NCI-H146 (cell line): Measurements from ENCODE around the gene FHIP2A.
"Not testable (repeated sequence)": the region's sequence is repeated elsewhere in the genome, so short reads cannot be mapped to it uniquely, and the experiment has no call there.

ENCODE experiments used
- DNase-seq: peaks from one replicate; lab custom pipeline; 2025; lab: John Stamatoyannopoulos, UW

Gene FHIP2A

GRCh38 chr10:114856544-114857287 lies 35.1 kb downstream of the FHIP2A start:
- DNase-seq = no peak

- not testable (repeated sequence) for DNase-seq
These were observed 35.6 kb downstream of the FHIP2A start for GRCh38 chr10:114857288-114857565.

DNA sequence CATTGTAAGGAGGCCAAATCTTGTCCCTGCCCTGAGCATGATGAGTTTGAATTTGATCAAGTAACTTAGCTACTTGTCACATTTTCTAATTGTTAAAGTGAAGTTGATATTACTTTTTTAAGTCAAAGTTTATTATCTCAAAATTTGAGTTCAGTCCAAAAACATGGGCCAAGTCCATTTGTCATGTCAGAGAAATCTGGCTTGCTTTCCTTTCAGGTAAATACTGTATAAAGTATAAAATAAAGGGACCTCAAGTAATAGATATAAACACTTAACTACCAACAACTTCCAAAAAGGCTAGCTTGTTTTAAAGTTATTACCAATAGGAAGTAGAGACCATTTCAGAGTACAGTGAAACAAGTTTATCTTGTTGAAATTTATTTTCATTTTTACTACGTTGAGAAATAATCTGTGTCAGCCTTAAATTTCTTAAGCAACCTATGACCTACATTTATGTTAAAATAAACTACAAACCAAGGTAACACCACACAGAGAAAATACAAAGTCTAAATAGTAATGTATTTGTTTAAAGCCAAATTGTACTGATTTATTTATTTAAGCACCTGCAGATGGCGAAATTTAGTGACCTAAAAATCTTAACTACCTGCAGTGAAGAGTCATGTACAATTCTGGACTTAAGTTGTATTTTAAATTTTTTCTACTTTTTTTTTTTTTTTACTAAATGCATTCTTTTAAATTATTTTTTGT lies 36.5 kb downstream of the FHIP2A start:
- no peak for DNase-seq

DNA sequence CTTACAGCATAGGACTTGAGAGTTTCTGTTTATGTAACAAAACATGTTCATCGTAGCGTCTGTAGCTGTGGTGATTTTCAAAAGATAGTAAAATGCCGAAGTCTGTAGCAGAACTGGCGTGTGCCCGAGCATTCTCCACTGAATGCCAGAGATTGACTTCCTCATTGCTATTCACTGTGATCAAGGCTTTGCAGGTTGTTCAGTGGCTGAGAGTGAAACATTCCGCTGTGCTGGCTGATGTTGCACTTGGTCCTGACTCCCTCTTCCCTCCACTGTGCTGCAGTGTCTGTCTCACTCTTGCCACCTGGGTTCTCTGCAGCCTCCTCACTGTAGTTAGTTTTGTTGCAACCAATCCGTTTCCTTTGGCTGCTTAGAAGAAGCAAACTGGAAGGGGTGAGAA lies 37.6 kb downstream of the FHIP2A start:
- no peak for DNase-seq

DNA sequence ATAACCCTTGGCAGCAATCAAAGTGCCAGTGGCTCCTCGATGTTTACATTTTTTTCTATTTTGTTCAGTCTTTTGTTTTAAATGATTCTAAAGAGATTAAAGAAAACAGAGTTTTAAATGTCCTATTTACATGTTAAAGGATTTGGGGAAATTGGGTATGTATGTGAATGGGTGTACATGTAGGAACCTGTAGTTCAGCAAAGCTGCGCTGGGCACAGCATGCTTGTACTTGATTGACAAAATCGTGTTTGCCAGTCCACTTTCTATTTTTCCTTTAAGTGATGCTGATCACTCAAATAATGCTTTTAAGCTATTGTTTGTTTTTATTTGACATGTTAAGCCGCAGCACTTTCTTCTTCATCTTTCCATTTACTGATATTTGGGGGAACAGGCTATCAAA lies 40.9 kb downstream of the FHIP2A start:
- DNase-seq = no peak

- no peak for DNase-seq
These were observed 45.8 kb downstream of the FHIP2A start for GRCh38 chr10:114867365-114867764.

DNA sequence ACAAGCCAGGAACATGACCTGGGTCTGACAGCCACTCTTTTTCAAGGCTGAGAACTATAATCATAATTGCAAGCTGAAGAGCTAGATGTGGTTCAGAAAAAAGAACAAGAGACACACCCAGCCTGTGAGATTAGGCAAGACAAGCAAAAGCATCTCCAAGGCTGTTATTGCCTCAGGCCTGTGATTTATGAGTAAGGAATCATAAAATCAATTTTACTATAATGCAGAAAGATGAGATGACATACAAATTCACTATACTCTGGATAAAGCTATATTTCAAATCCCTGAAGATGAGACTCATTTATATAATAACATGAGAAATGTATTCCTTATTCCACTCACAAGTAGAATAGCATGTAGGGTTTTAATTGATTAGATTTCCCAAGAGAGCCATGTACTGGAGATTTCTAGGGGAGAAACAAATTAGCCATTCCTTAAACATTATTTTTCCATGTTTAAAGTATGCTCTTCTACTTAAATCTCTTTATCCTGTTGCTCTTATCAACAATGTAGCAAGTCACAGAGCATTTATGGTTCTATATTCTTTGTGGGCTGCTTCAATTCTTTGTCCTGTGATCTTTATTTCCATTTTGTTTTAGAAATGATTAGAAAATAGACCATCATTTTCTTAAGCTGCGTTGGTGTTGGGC lies 47.4 kb downstream of the FHIP2A start:
- no peak for DNase-seq

GRCh38 chr10:114869520-114869892 lies 47.9 kb downstream of the FHIP2A start:
- no peak for DNase-seq

DNA sequence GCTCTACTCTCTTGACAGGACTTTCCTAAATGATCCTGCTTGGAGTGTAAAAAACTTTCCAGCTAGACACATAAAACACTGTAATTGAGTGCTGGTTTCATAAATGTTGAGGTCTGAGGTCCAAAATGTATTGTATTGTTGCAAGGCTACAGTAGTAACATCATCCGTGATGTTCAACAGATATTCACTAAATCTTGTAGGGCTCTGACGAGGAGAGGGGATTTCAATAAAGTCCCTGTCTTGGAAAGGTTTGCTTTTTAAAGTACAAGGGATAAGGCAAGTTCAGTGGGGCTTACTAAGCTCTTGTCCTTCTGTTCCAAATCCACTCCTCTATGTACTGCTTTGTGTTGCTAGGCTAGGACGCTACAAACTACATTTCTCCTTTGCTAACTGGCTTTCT lies 48.9 kb downstream of the FHIP2A start:
- DNase-seq = no peak

DNA sequence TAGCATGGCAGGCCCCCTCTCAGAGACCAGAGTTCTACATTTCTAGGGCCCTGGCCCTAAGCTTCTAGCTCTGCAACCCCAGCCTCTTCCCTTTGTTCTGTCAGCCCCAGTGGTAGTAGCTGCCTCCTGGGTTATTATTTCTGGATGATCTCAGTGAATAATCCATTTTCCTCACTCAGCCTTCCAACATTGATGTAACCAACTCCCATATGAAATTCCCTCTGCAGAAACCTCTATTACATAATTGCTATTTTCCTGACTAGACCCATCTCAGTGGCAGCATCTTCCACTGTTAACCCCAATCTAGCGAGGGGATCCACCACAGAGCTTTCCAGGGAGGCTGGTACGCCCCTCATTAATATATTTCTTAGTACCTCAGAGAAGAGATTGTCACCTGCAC lies 49.8 kb downstream of the FHIP2A start:
- no peak for DNase-seq
